Loucy (cell line): ENCODE measurements around the gene RNASET2.

Experiments
- EZH2phosphoT487 ChIP-seq: fragments of 200-600 bp; IDR thresholded peaks from 2 replicates; pipeline ENCODE4 v1.6.1; 2018; ENCODE audit warnings: antibody characterized with exemption, mild to moderate bottlenecking, moderate library complexity, borderline replicate concordance
- TF ChIP-seq, protein P1 (sequence below): fragments of 200-600 bp; sonication (generic); conservative IDR thresholded peaks from 2 replicates; pipeline ENCODE4 v1.5.1; 2014; ENCODE audit warnings: mild to moderate bottlenecking, antibody characterized with exemption, low read length

GRCh38 chr6:166966268-166966667 is 9.9 kb upstream of the RNASET2 start:
- TF ChIP-seq, protein P1, sequence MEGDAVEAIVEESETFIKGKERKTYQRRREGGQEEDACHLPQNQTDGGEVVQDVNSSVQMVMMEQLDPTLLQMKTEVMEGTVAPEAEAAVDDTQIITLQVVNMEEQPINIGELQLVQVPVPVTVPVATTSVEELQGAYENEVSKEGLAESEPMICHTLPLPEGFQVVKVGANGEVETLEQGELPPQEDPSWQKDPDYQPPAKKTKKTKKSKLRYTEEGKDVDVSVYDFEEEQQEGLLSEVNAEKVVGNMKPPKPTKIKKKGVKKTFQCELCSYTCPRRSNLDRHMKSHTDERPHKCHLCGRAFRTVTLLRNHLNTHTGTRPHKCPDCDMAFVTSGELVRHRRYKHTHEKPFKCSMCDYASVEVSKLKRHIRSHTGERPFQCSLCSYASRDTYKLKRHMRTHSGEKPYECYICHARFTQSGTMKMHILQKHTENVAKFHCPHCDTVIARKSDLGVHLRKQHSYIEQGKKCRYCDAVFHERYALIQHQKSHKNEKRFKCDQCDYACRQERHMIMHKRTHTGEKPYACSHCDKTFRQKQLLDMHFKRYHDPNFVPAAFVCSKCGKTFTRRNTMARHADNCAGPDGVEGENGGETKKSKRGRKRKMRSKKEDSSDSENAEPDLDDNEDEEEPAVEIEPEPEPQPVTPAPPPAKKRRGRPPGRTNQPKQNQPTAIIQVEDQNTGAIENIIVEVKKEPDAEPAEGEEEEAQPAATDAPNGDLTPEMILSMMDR = no peak
- TF ChIP-seq EZH2phosphoT487 = no peak
